GM18502 (cell line): Measurements from ENCODE around the gene MARK4.

Experiments
- ATAC-seq: cut with Tn5 transposase; IDR thresholded peaks from one replicate; pipeline ENCODE4 v1.9.1; 2021; ENCODE audit warnings: mild to moderate bottlenecking; ENCODE audit not compliant: unreplicated experiment, poor library complexity

Gene MARK4

GRCh38 chr19:45352471-45352870, 101.4 kb downstream of the MARK4 start:
- ATAC-seq = no peak

GRCh38 chr19:45352914-45353796, 102.1 kb downstream of the MARK4 start:
- ATAC-seq = no peak

GRCh38 chr19:45354241-45354842, 103.3 kb downstream of the MARK4 start:
- no peak for ATAC-seq
